ENCODE results near the gene NECTIN3. TPM values are rescaled to one million over a fixed set of nuclear protein-coding genes. Genes with fewer than 3 reads are reported as not detected.

Gene NECTIN3
- total RNA-seq, 4 donors from 2014 or later: 21.8 to 60.3 (median 45.0) TPM

DNA sequence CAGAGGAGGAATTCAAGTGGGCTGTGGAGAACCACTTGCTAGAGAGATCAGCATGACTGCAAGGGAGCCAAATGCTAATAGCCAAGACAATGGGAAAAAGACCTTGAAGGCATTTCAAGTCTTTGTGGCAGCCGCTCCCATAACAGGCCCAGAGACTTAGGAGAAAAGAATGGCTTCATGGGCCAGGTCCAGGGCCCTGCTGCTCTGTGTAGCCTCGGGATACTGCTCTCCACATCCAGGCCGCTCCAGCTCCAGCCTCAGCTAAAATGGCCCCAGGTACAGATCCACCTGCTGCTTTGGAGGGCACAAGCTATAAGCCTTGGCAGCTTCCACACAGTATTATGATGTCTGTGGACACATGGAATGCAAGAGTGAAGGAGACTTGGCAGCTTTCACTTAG is 157.7 kb downstream of the NECTIN3 start:
- H3K9me3 ChIP-seq: no peaks in the 10 kb centered on the region
- intact Hi-C loops (cut with DNase I; ENCODE audit: low total_unique reads): no loop called here
- no peak overlapping the region for H3K27ac ChIP-seq
- H3K4me1 ChIP-seq: no peaks in the 10 kb centered on the region
- no peaks in the 10 kb centered on the region for H3K36me3 ChIP-seq
- H3K27me3 ChIP-seq: no peaks in the 10 kb centered on the region
- no peak overlapping the region for H3K4me3 ChIP-seq
- TF ChIP-seq POLR2A (IDR thresholded peaks at IDR 0.05) (no peak), CTCF (IDR thresholded peaks at IDR 0.05) (no peak)
- DNase-seq: no peak

- no peaks in the 10 kb centered on the region for H3K9me3 ChIP-seq
- no peaks in the 10 kb centered on the region for H3K27me3 ChIP-seq
- no peak for TF ChIP-seq CTCF (IDR thresholded peaks at IDR 0.05)
- TF ChIP-seq POLR2A (IDR thresholded peaks at IDR 0.05): no peak
- intact Hi-C loops (cut with DNase I; ENCODE audit: low total_unique reads): no loop called here
- no peak for DNase-seq
- no peaks in the 10 kb centered on the region for H3K36me3 ChIP-seq
- no peak overlapping the region for H3K27ac ChIP-seq
- no peak overlapping the region for H3K4me3 ChIP-seq
- H3K4me1 ChIP-seq: no peaks in the 10 kb centered on the region
Observed at GRCh38 chr3:111236836-111237713, 165.5 kb downstream of the NECTIN3 start.

DNA sequence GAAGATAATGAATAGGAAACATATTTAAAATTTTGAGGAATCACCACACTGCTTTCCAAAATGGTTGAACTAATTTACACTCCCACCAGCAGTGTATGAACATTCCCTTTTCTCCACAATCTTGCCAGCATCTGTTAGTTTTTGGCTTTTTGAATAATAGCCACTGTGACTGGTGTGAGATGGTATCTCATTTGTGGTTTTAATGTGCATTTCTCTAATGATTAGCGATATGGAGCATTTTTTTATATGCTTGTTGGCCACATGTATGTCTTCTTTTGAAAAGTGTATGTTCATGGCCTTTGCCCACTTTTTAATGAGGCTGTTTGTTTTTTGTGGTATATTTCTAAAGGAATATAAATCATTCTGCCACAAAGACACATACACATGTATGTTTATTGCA is 166.3 kb downstream of the NECTIN3 start:
- TF ChIP-seq CTCF (IDR thresholded peaks at IDR 0.05): no peak
- Histone ChIP-seq H3K27ac (no peak overlapping the region), H3K4me1 (no peaks in the 10 kb centered on the region), H3K27me3 (no peaks in the 10 kb centered on the region), H3K4me3 (no peak overlapping the region), H3K9me3 (no peaks in the 10 kb centered on the region), H3K36me3 (no peaks in the 10 kb centered on the region)
- intact Hi-C loops (cut with DNase I; ENCODE audit: low total_unique reads): no loop called here
- DNase-seq: no peak

GRCh38 chr3:111238885-111239284 is 167.3 kb downstream of the NECTIN3 start:
- no peak overlapping the region for H3K4me3 ChIP-seq
- H3K27ac ChIP-seq: no peak overlapping the region
- TF ChIP-seq POLR2A (IDR thresholded peaks at IDR 0.05) (no peak), CTCF (IDR thresholded peaks at IDR 0.05) (no peak)
- H3K36me3 ChIP-seq: no peaks in the 10 kb centered on the region
- DNase-seq: no peak
- intact Hi-C loops (cut with DNase I; ENCODE audit: low total_unique reads): no loop called here
- no peaks in the 10 kb centered on the region for H3K9me3 ChIP-seq
- H3K4me1 ChIP-seq: no peaks in the 10 kb centered on the region
- no peaks in the 10 kb centered on the region for H3K27me3 ChIP-seq

DNA sequence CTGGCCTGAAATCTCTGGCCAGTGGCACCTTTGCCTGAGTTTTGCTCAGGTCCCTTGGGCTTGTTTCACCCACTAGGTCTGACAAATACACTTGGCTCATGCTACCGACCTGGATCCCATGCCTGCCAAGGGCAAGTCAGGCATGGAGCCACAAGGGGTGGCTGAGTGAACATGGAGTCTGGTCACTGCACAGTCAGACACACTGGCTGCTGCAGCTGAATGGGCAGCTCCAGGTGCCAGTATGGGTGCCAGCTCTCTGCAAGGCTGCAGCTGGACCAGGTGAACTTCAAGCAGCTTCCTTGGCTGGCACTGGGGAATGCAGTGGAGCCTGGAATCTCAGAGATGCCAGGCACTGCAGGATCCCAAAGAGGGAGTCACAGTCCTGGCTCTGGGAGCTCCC is 170.3 kb downstream of the NECTIN3 start:
- no peak for TF ChIP-seq CTCF (IDR thresholded peaks at IDR 0.05)
- TF ChIP-seq POLR2A (IDR thresholded peaks at IDR 0.05): no peak
- no peaks in the 10 kb centered on the region for H3K27me3 ChIP-seq
- H3K27ac ChIP-seq: no peak overlapping the region
- no peaks in the 10 kb centered on the region for H3K36me3 ChIP-seq
- intact Hi-C loops (cut with DNase I; ENCODE audit: low total_unique reads): no loop called here
- no peaks in the 10 kb centered on the region for H3K9me3 ChIP-seq
- no peaks in the 10 kb centered on the region for H3K4me1 ChIP-seq
- DNase-seq: no peak
- no peak overlapping the region for H3K4me3 ChIP-seq
